ENCODE results near the gene CYBC1. TPM values are rescaled to one million over a fixed set of nuclear protein-coding genes. Genes with fewer than 3 reads are reported as not detected.

CYBC1 gene
- total and polyA plus RNA-seq, 9 of the 15 experiments (the other 6 are each of a cell fraction or from before 2014, with no cell fraction given), result 1.3 to 71.8 (median 49.9) TPM

DNA sequence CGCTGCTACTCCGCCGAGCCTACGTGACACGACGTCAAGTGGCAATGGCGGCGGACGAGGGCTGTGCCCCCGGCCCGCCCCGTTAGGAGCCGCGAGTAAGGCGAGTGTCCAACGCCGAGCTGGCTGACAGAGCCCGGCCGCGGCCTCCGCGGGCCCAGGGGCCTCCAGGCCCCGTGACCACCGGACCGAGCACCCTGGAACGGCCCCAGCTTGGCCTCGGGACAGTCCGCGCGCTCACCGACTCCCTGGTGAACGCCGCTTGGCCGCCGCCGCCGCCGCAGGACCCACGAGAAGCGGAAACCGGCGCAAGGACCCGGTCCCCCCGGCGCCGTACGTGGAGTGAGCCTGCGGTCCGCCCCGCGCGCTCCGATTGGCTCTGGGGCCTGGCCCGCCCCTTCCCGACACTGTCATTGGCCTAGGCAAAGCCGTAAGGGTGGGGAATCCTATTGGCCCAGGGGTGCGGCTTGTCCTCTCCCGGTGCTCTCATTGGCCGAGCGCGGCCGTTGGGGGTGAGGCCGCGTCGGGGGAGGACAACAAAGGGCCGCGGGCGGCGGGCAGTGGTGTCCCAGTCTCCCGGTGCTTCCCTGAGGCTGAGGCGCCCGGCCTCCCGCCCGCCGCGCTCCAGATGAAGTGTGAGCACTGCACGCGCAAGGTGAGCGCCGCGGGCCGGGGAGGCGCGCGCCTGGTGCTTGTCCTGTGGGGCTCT lies 7.8 kb upstream of the CYBC1 start, which contains the start of gene NARF (continued):
- TF ChIP-seq, protein P1, sequence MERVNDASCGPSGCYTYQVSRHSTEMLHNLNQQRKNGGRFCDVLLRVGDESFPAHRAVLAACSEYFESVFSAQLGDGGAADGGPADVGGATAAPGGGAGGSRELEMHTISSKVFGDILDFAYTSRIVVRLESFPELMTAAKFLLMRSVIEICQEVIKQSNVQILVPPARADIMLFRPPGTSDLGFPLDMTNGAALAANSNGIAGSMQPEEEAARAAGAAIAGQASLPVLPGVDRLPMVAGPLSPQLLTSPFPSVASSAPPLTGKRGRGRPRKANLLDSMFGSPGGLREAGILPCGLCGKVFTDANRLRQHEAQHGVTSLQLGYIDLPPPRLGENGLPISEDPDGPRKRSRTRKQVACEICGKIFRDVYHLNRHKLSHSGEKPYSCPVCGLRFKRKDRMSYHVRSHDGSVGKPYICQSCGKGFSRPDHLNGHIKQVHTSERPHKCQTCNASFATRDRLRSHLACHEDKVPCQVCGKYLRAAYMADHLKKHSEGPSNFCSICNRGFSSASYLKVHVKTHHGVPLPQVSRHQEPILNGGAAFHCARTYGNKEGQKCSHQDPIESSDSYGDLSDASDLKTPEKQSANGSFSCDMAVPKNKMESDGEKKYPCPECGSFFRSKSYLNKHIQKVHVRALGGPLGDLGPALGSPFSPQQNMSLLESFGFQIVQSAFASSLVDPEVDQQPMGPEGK (CRISPR knock-in tag; IDR thresholded peaks at IDR 0.05; ENCODE audit: borderline replicate concordance), result no peak
- TF ChIP-seq, protein P2, sequence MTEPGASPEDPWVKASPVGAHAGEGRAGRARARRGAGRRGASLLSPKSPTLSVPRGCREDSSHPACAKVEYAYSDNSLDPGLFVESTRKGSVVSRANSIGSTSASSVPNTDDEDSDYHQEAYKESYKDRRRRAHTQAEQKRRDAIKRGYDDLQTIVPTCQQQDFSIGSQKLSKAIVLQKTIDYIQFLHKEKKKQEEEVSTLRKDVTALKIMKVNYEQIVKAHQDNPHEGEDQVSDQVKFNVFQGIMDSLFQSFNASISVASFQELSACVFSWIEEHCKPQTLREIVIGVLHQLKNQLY (CRISPR knock-in tag; conservative IDR thresholded peaks at IDR 0.05), result no peak
- no peak for TF ChIP-seq MTF1 (CRISPR knock-in tag; IDR thresholded peaks at IDR 0.05; ENCODE audit: borderline replicate concordance)
- TF ChIP-seq, protein P3, sequence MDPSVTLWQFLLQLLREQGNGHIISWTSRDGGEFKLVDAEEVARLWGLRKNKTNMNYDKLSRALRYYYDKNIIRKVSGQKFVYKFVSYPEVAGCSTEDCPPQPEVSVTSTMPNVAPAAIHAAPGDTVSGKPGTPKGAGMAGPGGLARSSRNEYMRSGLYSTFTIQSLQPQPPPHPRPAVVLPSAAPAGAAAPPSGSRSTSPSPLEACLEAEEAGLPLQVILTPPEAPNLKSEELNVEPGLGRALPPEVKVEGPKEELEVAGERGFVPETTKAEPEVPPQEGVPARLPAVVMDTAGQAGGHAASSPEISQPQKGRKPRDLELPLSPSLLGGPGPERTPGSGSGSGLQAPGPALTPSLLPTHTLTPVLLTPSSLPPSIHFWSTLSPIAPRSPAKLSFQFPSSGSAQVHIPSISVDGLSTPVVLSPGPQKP (CRISPR knock-in tag; IDR thresholded peaks at IDR 0.05), result no peak
- TF ChIP-seq NEUROD1 (IDR thresholded peaks at IDR 0.05; ENCODE audit: borderline replicate concordance, low read depth, low read length, partially characterized antibody), result peak; percentile 97
- TF ChIP-seq ZNF696 (CRISPR knock-in tag; conservative IDR thresholded peaks at IDR 0.05), result no peak
- peak; percentile 59 for TF ChIP-seq NFIC (IDR thresholded peaks at IDR 0.05)
- no peak for TF ChIP-seq BCOR (IDR thresholded peaks at IDR 0.05)
- TF ChIP-seq ZNF77 (CRISPR knock-in tag; IDR thresholded peaks at IDR 0.05), result no peak
- TF ChIP-seq, protein P4, sequence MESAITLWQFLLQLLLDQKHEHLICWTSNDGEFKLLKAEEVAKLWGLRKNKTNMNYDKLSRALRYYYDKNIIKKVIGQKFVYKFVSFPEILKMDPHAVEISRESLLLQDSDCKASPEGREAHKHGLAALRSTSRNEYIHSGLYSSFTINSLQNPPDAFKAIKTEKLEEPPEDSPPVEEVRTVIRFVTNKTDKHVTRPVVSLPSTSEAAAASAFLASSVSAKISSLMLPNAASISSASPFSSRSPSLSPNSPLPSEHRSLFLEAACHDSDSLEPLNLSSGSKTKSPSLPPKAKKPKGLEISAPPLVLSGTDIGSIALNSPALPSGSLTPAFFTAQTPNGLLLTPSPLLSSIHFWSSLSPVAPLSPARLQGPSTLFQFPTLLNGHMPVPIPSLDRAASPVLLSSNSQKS (CRISPR knock-in tag; IDR thresholded peaks at IDR 0.05), result no peak
- TF ChIP-seq ZNF253 (CRISPR knock-in tag; conservative IDR thresholded peaks at IDR 0.05), result no peak
- TF ChIP-seq, protein P5, sequence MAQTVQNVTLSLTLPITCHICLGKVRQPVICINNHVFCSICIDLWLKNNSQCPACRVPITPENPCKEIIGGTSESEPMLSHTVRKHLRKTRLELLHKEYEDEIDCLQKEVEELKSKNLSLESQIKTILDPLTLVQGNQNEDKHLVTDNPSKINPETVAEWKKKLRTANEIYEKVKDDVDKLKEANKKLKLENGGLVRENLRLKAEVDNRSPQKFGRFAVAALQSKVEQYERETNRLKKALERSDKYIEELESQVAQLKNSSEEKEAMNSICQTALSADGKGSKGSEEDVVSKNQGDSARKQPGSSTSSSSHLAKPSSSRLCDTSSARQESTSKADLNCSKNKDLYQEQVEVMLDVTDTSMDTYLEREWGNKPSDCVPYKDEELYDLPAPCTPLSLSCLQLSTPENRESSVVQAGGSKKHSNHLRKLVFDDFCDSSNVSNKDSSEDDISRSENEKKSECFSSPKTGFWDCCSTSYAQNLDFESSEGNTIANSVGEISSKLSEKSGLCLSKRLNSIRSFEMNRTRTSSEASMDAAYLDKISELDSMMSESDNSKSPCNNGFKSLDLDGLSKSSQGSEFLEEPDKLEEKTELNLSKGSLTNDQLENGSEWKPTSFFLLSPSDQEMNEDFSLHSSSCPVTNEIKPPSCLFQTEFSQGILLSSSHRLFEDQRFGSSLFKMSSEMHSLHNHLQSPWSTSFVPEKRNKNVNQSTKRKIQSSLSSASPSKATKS (CRISPR knock-in tag; IDR thresholded peaks at IDR 0.05), result no peak
- no peak for TF ChIP-seq CREBBP (IDR thresholded peaks at IDR 0.05; ENCODE audit: low read depth, low read length)
- TF ChIP-seq ESRRA (IDR thresholded peaks at IDR 0.05; ENCODE audit: borderline replicate concordance, low read depth), result peak; percentile 87
- no peak for TF ChIP-seq NCOA2 (IDR thresholded peaks at IDR 0.05; ENCODE audit: partially characterized antibody in 2 of 2)
- no peak for TF ChIP-seq RFX7 (CRISPR knock-in tag; IDR thresholded peaks at IDR 0.05)

All from K562 (cell line).